Suprapubic skin (tissue), 4 donors: ENCODE data around the gene TARS3. TPM values are rescaled to one million over a fixed set of nuclear protein-coding genes. Genes with fewer than 3 reads are reported as not detected.
"Not testable (repeated sequence)": the region's sequence is repeated elsewhere in the genome, so short reads cannot be mapped to it uniquely, and the experiment has no call there.

Experiments used
- DNase-seq, 2 donors: peaks; one replicate each; pipeline ENCODE4 v3.0.0-alpha.2; 2019; ENCODE audit warnings: low spot score in 2 of 2
- H3K27ac ChIP-seq: fragments of 200-600 bp; sonication (generic); one replicate; pipeline ENCODE4 v1.5.1; 2019
- H3K27me3 ChIP-seq: fragments of 200-600 bp; sonication (generic); one replicate; pipeline ENCODE4 v1.5.1; 2019
- H3K36me3 ChIP-seq: fragments of 200-600 bp; sonication (generic); one replicate; pipeline ENCODE4 v1.5.1; 2019
- H3K4me1 ChIP-seq: fragments of 200-600 bp; sonication (generic); one replicate; pipeline ENCODE4 v1.5.1; 2019
- H3K4me3 ChIP-seq: fragments of 200-600 bp; sonication (generic); one replicate; pipeline ENCODE4 v1.5.1; 2019; ENCODE audit warnings: mild to moderate bottlenecking
- H3K9me3 ChIP-seq: fragments of 200-600 bp; sonication (generic); one replicate; pipeline ENCODE4 v1.5.1; 2019
- CTCF ChIP-seq, 2 donors: fragments of 200-600 bp in 1 of 2; fragments of 450-650 bp in 1 of 2; sonication (generic) in 1 of 2; IDR thresholded peaks; one replicate each; pipeline ENCODE4 v1.5.1; 2016 to 2019; ENCODE audit warnings: antibody characterized with exemption in 2 of 2, mild to moderate bottlenecking in 1 of 2, moderate library complexity in 1 of 2
- EP300 ChIP-seq: sonication (generic); formaldehyde crosslinking; IDR thresholded peaks from one replicate; pipeline ENCODE4 v1.6.1; 2017; ENCODE audit warnings: antibody characterized with exemption
- POLR2A ChIP-seq, 2 donors: fragments of 450-650 bp; IDR thresholded peaks; one replicate each; pipeline ENCODE4 v1.6.1; 2017; ENCODE audit warnings: antibody characterized with exemption in 2 of 2, mild to moderate bottlenecking in 2 of 2, moderate library complexity in 2 of 2
- POLR2AphosphoS5 ChIP-seq, 3 donors: sonication (generic); formaldehyde crosslinking; IDR thresholded peaks; one replicate each; pipeline ENCODE4 v1.6.1; 2017; ENCODE audit warnings: antibody characterized with exemption in 3 of 3
- WGBS: methylation state at CpG from one replicate; pipeline ENCODE4 v1.1.5; 2018; 5-methylcytosine and 5-hydroxymethylcytosine counted together
- total RNA-seq, 4 donors: library from RNA; depleted of rRNA; stranded (reverse); fragments of >200 nt; gene quantifications; one replicate each; pipeline ENCODE4 v1.1.0, GENCODE V29; 2016

TARS3 gene
- total RNA-seq, 4 donors from 2014 or later: 5.4 to 19.3 (median 12.3) TPM

DNA sequence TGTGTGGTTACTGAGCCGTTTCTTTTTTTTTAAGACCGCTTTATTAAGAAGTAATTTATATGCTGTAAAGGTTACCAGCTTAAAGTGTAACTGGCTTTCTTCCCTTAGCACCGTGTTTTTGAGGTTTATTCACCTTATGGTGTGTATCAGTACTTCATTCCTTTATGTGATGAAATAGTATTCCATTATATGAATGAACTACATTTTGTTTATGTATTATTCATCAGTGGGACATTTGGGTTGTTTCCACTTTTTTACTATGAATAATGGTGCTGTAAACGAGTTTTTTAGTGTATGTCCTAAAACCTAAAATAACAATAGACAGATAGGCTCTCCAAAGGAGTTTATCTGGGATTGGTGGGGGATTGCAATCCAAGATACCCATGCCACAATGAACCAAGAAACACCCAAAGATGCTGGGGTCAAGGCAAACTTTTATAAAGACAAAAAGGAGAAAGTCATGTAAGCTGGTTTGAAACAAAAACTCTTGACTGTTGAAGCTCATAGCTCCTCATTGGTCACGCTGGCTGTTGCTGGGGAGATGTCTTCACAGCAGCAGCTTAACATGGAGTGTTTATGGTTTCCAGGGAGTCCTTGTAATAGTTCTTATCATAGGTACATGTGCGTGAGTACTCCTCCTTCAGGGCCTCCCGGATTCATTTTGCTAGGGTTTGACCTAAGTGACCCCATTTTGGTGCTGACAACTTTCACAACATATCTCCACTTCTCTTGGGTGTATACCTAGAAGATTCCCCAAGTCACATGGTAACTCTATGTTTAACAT lies 88.1 kb downstream of the TARS3 start:
- Histone ChIP-seq H3K4me3 (no peak overlapping the region), H3K4me1 (peaks cover 3% of the 10 kb centered on the region), H3K9me3 (no peaks in the 10 kb centered on the region), H3K27ac (no peak overlapping the region), H3K36me3 (peaks cover 15% of the 10 kb centered on the region), H3K27me3 (no peaks in the 10 kb centered on the region)
- 82% methylated on average over 7 of the region's 7 CpGs for whole genome bisulfite sequencing
- no peak for TF ChIP-seq EP300
- TF ChIP-seq POLR2A (IDR thresholded peaks at IDR 0.05): no peak
- no peak for TF ChIP-seq POLR2AphosphoS5 (IDR thresholded peaks at IDR 0.05)
- no peak for TF ChIP-seq CTCF (IDR thresholded peaks at IDR 0.05)
- DNase-seq: no peak

DNA sequence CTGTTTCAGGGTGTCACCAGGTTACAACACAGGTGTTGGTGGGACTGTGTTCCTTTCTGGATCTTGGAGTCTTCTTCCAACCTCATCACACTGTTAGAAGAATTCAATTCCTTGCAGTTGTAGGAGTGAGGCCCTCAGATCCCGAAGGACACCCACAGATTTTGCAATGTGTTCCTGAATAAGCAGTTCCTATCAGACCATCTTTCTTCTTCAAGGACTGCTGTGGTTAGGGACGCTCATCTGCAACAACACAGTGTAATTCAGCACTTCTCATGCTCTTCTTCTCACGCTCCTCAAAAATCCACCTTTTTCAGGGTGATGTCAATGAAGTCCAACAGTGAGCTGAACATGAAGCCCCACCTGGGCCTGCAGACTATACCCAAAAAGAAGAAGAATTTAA lies 90.9 kb downstream of the TARS3 start:
- DNase-seq: no peak
- no peak overlapping the region for H3K4me3 ChIP-seq
- TF ChIP-seq EP300: no peak
- TF ChIP-seq POLR2AphosphoS5 (IDR thresholded peaks at IDR 0.05): no peak
- no peak for TF ChIP-seq CTCF (IDR thresholded peaks at IDR 0.05)
- TF ChIP-seq POLR2A (IDR thresholded peaks at IDR 0.05): no peak
- peaks cover 4% of the 10 kb centered on the region for H3K36me3 ChIP-seq
- H3K9me3 ChIP-seq: no peaks in the 10 kb centered on the region
- no peak overlapping the region for H3K27ac ChIP-seq
- no peaks in the 10 kb centered on the region for H3K4me1 ChIP-seq
- 98% methylated on average over 3 of the region's 3 CpGs for WGBS
- no peaks in the 10 kb centered on the region for H3K27me3 ChIP-seq

- not testable (repeated sequence) for H3K9me3 ChIP-seq, H3K27me3 ChIP-seq, H3K4me1 ChIP-seq, DNase-seq, H3K27ac ChIP-seq, H3K36me3 ChIP-seq, H3K4me3 ChIP-seq
- WGBS: 90% methylated on average over 15 of the region's 15 CpGs
Observed at GRCh38 chr15:101626729-101627128, 97.5 kb downstream of the TARS3 start.

DNA sequence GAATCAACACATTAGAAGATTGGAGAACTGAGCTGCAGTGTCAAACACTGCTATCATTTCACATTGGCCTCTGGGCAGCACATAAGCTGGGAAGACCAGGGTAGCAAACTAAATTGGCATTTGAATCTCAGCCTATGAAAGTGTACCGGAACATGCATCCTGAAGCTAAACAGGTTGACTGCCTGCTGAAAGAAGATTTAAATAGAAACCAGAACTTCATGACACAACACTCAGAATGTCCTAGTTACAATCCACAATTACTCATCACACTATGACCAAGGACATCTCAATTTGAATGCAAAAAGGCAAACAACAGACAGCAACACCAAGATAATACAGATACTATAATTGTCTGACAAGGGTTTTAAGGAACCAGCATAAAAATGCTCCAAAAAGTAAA lies 98.3 kb downstream of the TARS3 start:
- Histone ChIP-seq H3K9me3 (no peaks in the 10 kb centered on the region), H3K27ac (no peak overlapping the region), H3K4me3 (no peak overlapping the region), H3K36me3 (peaks cover 5% of the 10 kb centered on the region), H3K27me3 (no peaks in the 10 kb centered on the region), H3K4me1 (no peaks in the 10 kb centered on the region)
- no peak for TF ChIP-seq POLR2A (IDR thresholded peaks at IDR 0.05)
- no peak for TF ChIP-seq POLR2AphosphoS5 (IDR thresholded peaks at IDR 0.05)
- TF ChIP-seq CTCF (IDR thresholded peaks at IDR 0.05): no peak
- no peak for TF ChIP-seq EP300
- DNase-seq: no peak
- WGBS: 75% methylated on average over 1 of the region's 1 CpG

GRCh38 chr15:101625184-101625583 lies 99.1 kb downstream of the TARS3 start:
- no peak for TF ChIP-seq CTCF (IDR thresholded peaks at IDR 0.05)
- Histone ChIP-seq H3K27me3 (no peaks in the 10 kb centered on the region), H3K4me1 (no peaks in the 10 kb centered on the region), H3K36me3 (peaks cover 5% of the 10 kb centered on the region), H3K4me3 (no peak overlapping the region), H3K27ac (no peak overlapping the region), H3K9me3 (no peaks in the 10 kb centered on the region)
- no peak for DNase-seq
- no CpG with 5 or more reads among the region's 1 CpG for WGBS
